Parathyroid adenoma (tissue), 2 donors: Measurements from ENCODE around the gene LETM1.

ENCODE experiments used
- H2AFZ ChIP-seq: fragments of 300-600 bp; sonication (generic); one replicate; pipeline ENCODE4 v1.7.0; 2017; ENCODE audit warnings: antibody characterized with exemption, mild to moderate bottlenecking
- H3K27ac ChIP-seq: fragments of 300-600 bp; sonication (generic); one replicate; pipeline ENCODE4 v1.7.0; 2017
- H3K27me3 ChIP-seq: fragments of 300-600 bp; sonication (generic); one replicate; pipeline ENCODE4 v1.7.0; 2017; ENCODE audit warnings: low read length; ENCODE audit not compliant: control insufficient read depth, insufficient read depth
- H3K36me3 ChIP-seq: fragments of 300-600 bp; sonication (generic); one replicate; pipeline ENCODE4 v1.7.0; 2017; ENCODE audit warnings: low read length; ENCODE audit not compliant: control insufficient read depth, insufficient read depth
- H3K4me1 ChIP-seq: fragments of 300-600 bp; sonication (generic); one replicate; pipeline ENCODE4 v1.7.0; 2017; ENCODE audit warnings: control low read depth
- H3K4me2 ChIP-seq: fragments of 300-600 bp; sonication (generic); one replicate; pipeline ENCODE4 v1.7.0; 2017; ENCODE audit warnings: low read length
- H3K4me3 ChIP-seq: fragments of 300-600 bp; sonication (generic); one replicate; pipeline ENCODE4 v1.7.0; 2017; ENCODE audit warnings: low read depth, low read length
- H3K79me2 ChIP-seq: fragments of 300-600 bp; sonication (generic); one replicate; pipeline ENCODE4 v1.7.0; 2017; ENCODE audit warnings: control low read depth
- H3K9ac ChIP-seq: fragments of 300-600 bp; sonication (generic); one replicate; pipeline ENCODE4 v1.7.0; 2017; ENCODE audit warnings: mild to moderate bottlenecking
- H3K9me3 ChIP-seq: fragments of 300-600 bp; sonication (generic); one replicate; pipeline ENCODE4 v1.7.0; 2017; ENCODE audit warnings: low read length; ENCODE audit not compliant: control insufficient read depth
- CTCF ChIP-seq: fragments of 300-600 bp; sonication (generic); IDR thresholded peaks from one replicate; pipeline ENCODE4 v1.7.0; 2017; ENCODE audit warnings: antibody characterized with exemption, mild to moderate bottlenecking
- donor health status: primary hyperparathyroidism.

Gene LETM1

GRCh38 chr4:1784789-1785591 is 71.0 kb downstream of the LETM1 start:
- no peak overlapping the region for H3K27ac ChIP-seq
- H3K9me3 ChIP-seq = no peaks in the 10 kb centered on the region
- H3K4me3 ChIP-seq = no peak overlapping the region
- no peaks in the 10 kb centered on the region for H3K79me2 ChIP-seq
- no peaks in the 10 kb centered on the region for H3K27me3 ChIP-seq
- TF ChIP-seq CTCF = no peak
- H3K36me3 ChIP-seq = no peaks in the 10 kb centered on the region
- no peak overlapping the region for H3K9ac ChIP-seq
- no peaks in the 10 kb centered on the region for H3K4me1 ChIP-seq
- H3K4me2 ChIP-seq = no peak overlapping the region
- H2AFZ ChIP-seq = no peak overlapping the region

- Histone ChIP-seq H3K4me1 (no peaks in the 10 kb centered on the region), H3K4me3 (no peak overlapping the region), H2AFZ (no peak overlapping the region), H3K79me2 (no peaks in the 10 kb centered on the region), H3K27ac (no peak overlapping the region), H3K9ac (no peak overlapping the region), H3K9me3 (no peaks in the 10 kb centered on the region), H3K4me2 (no peak overlapping the region), H3K27me3 (no peaks in the 10 kb centered on the region), H3K36me3 (no peaks in the 10 kb centered on the region)
- no peak for TF ChIP-seq CTCF
Observed at GRCh38 chr4:1784395-1784788, 71.6 kb downstream of the LETM1 start.

GRCh38 chr4:1783970-1784369 is 72.0 kb downstream of the LETM1 start:
- H2AFZ ChIP-seq = no peak overlapping the region
- H3K36me3 ChIP-seq = no peaks in the 10 kb centered on the region
- H3K4me1 ChIP-seq = no peaks in the 10 kb centered on the region
- no peak overlapping the region for H3K4me2 ChIP-seq
- TF ChIP-seq CTCF = no peak
- no peaks in the 10 kb centered on the region for H3K27me3 ChIP-seq
- H3K79me2 ChIP-seq = no peaks in the 10 kb centered on the region
- no peak overlapping the region for H3K27ac ChIP-seq
- H3K4me3 ChIP-seq = no peak overlapping the region
- no peaks in the 10 kb centered on the region for H3K9me3 ChIP-seq
- no peak overlapping the region for H3K9ac ChIP-seq

GRCh38 chr4:1783015-1783414 is 72.9 kb downstream of the LETM1 start:
- no peaks in the 10 kb centered on the region for H3K27me3 ChIP-seq
- no peaks in the 10 kb centered on the region for H3K4me1 ChIP-seq
- H3K9me3 ChIP-seq = no peaks in the 10 kb centered on the region
- H3K9ac ChIP-seq = no peak overlapping the region
- H3K4me2 ChIP-seq = no peak overlapping the region
- no peak for TF ChIP-seq CTCF
- H3K4me3 ChIP-seq = no peak overlapping the region
- no peaks in the 10 kb centered on the region for H3K79me2 ChIP-seq
- H3K36me3 ChIP-seq = no peaks in the 10 kb centered on the region
- H3K27ac ChIP-seq = no peak overlapping the region
- no peak overlapping the region for H2AFZ ChIP-seq

- Histone ChIP-seq H3K9ac (no peak overlapping the region), H3K4me2 (no peak overlapping the region), H3K27me3 (no peaks in the 10 kb centered on the region), H3K79me2 (no peaks in the 10 kb centered on the region), H3K36me3 (no peaks in the 10 kb centered on the region), H2AFZ (no peak overlapping the region), H3K4me1 (no peaks in the 10 kb centered on the region), H3K9me3 (no peaks in the 10 kb centered on the region), H3K27ac (no peak overlapping the region), H3K4me3 (no peak overlapping the region)
- TF ChIP-seq CTCF = no peak
Observed at GRCh38 chr4:1780435-1780834, 75.5 kb downstream of the LETM1 start.
